ENCODE measurements around the gene ELMO1.

Gene ELMO1

GRCh38 chr7:36957620-36958019 lies 491.0 kb downstream of the ELMO1 start:
- TF ChIP-seq CTCF (IDR thresholded peaks at IDR 0.05; ENCODE audit: poor library complexity, severe bottlenecking), result no peak
- Histone ChIP-seq H3K9me3 (ENCODE audit: severe bottlenecking) (no peaks in the 10 kb centered on the region), H3K36me3 (ENCODE audit: low read depth) (no peaks in the 10 kb centered on the region), H3K27me3 (ENCODE audit: insufficient read depth, poor library complexity, severe bottlenecking) (no peaks in the 10 kb centered on the region), H3K4me1 (ENCODE audit: insufficient read depth, poor library complexity, severe bottlenecking) (no peaks in the 10 kb centered on the region), H3K4me3 (ENCODE audit: severe bottlenecking) (no peak overlapping the region), H3K27ac (ENCODE audit: poor library complexity, severe bottlenecking) (no peak overlapping the region)
- ATAC-seq (ENCODE audit: low read depth), result no peak
- DNase-seq (ENCODE audit: low spot score), result no peak

- Histone ChIP-seq H3K4me3 (ENCODE audit: severe bottlenecking) (no peak overlapping the region), H3K27me3 (ENCODE audit: insufficient read depth, poor library complexity, severe bottlenecking) (no peaks in the 10 kb centered on the region), H3K27ac (ENCODE audit: poor library complexity, severe bottlenecking) (no peak overlapping the region), H3K4me1 (ENCODE audit: insufficient read depth, poor library complexity, severe bottlenecking) (no peaks in the 10 kb centered on the region), H3K36me3 (ENCODE audit: low read depth) (no peaks in the 10 kb centered on the region), H3K9me3 (ENCODE audit: severe bottlenecking) (no peaks in the 10 kb centered on the region)
- TF ChIP-seq CTCF (IDR thresholded peaks at IDR 0.05; ENCODE audit: poor library complexity, severe bottlenecking), result no peak
- no peak for DNase-seq (ENCODE audit: low spot score)
- ATAC-seq (ENCODE audit: low read depth), result no peak
Observed at GRCh38 chr7:36956814-36957213, 491.9 kb downstream of the ELMO1 start.

GRCh38 chr7:36955456-36956129 lies 493.1 kb downstream of the ELMO1 start:
- Histone ChIP-seq H3K4me3 (ENCODE audit: severe bottlenecking) (no peak overlapping the region), H3K27me3 (ENCODE audit: insufficient read depth, poor library complexity, severe bottlenecking) (no peaks in the 10 kb centered on the region), H3K9me3 (ENCODE audit: severe bottlenecking) (no peaks in the 10 kb centered on the region), H3K36me3 (ENCODE audit: low read depth) (no peaks in the 10 kb centered on the region), H3K4me1 (ENCODE audit: insufficient read depth, poor library complexity, severe bottlenecking) (no peaks in the 10 kb centered on the region), H3K27ac (ENCODE audit: poor library complexity, severe bottlenecking) (no peak overlapping the region)
- TF ChIP-seq CTCF (IDR thresholded peaks at IDR 0.05; ENCODE audit: poor library complexity, severe bottlenecking), result no peak
- DNase-seq (ENCODE audit: low spot score), result no peak
- no peak for ATAC-seq (ENCODE audit: low read depth)

GRCh38 chr7:36951257-36951697 lies 497.4 kb downstream of the ELMO1 start:
- Histone ChIP-seq H3K4me3 (ENCODE audit: severe bottlenecking) (no peak overlapping the region), H3K4me1 (ENCODE audit: insufficient read depth, poor library complexity, severe bottlenecking) (no peaks in the 10 kb centered on the region), H3K9me3 (ENCODE audit: severe bottlenecking) (no peaks in the 10 kb centered on the region), H3K27me3 (ENCODE audit: insufficient read depth, poor library complexity, severe bottlenecking) (no peaks in the 10 kb centered on the region), H3K36me3 (ENCODE audit: low read depth) (no peaks in the 10 kb centered on the region), H3K27ac (ENCODE audit: poor library complexity, severe bottlenecking) (no peak overlapping the region)
- ATAC-seq (ENCODE audit: low read depth) (no peak), DNase-seq (ENCODE audit: low spot score) (no peak)
- TF ChIP-seq CTCF (IDR thresholded peaks at IDR 0.05; ENCODE audit: poor library complexity, severe bottlenecking), result no peak

Data from RWPE2 (cell line).